KMS-11 (cell line): ENCODE results near the gene MORN1.

Source experiments
- H2AFZ ChIP-seq: fragments of 200-600 bp; sonication (generic); 2 replicates; pipeline ENCODE4 v1.6.1; 2016; ENCODE audit warnings: antibody characterized with exemption, mixed run types, low read depth
- H3K27ac ChIP-seq: fragments of 200-600 bp; sonication (generic); 2 replicates; pipeline ENCODE4 v1.6.1; 2016; ENCODE audit warnings: mild to moderate bottlenecking, mixed run types
- H3K27me3 ChIP-seq: fragments of 200-600 bp; sonication (generic); 2 replicates; pipeline ENCODE4 v1.6.1; 2017; ENCODE audit warnings: mild to moderate bottlenecking, low read depth, mixed run types, moderate library complexity; ENCODE audit not compliant: insufficient read depth
- H3K36me3 ChIP-seq: fragments of 200-600 bp; sonication (generic); 2 replicates; pipeline ENCODE4 v1.6.1; 2017; ENCODE audit warnings: mild to moderate bottlenecking, mixed run types; ENCODE audit not compliant: insufficient read depth
- H3K4me1 ChIP-seq: fragments of 200-600 bp; sonication (generic); 2 replicates; pipeline ENCODE4 v1.6.1; 2016; ENCODE audit warnings: mild to moderate bottlenecking, low read depth, mixed run types; ENCODE audit not compliant: poor library complexity, severe bottlenecking
- H3K4me2 ChIP-seq: fragments of 200-600 bp; sonication (generic); 2 replicates; pipeline ENCODE4 v1.7.0; 2016; ENCODE audit warnings: mild to moderate bottlenecking, mixed run types
- H3K4me3 ChIP-seq: fragments of 200-600 bp; sonication (generic); IDR thresholded peaks from 2 replicates; pipeline ENCODE4 v1.6.1; 2017; ENCODE audit warnings: low read depth, low read length, mixed read lengths; ENCODE audit not compliant: insufficient read depth
- H3K79me2 ChIP-seq: fragments of 200-600 bp; sonication (generic); 2 replicates; pipeline ENCODE4 v1.6.1; 2016; ENCODE audit warnings: low read depth, mixed run types; ENCODE audit not compliant: insufficient read depth
- H3K9ac ChIP-seq: fragments of 200-600 bp; sonication (generic); 2 replicates; pipeline ENCODE4 v1.6.1; 2016; ENCODE audit warnings: mild to moderate bottlenecking, mixed run types
- H4K20me1 ChIP-seq: fragments of 200-600 bp; sonication (generic); 2 replicates; pipeline ENCODE4 v1.6.1; 2016; ENCODE audit warnings: mild to moderate bottlenecking, mixed run types; ENCODE audit not compliant: insufficient read depth
- CTCF ChIP-seq: fragments of 200-600 bp; sonication (generic); conservative IDR thresholded peaks from 2 replicates; pipeline ENCODE4 v1.6.1; 2017; ENCODE audit warnings: low read depth, mild to moderate bottlenecking, antibody characterized with exemption, low read length, moderate library complexity, mixed read lengths

The MORN1 gene

GRCh38 chr1:2409745-2410144 lies 18.4 kb upstream of the MORN1 start:
- H3K4me3 ChIP-seq: no peak overlapping the region
- peaks cover 25% of the 10 kb centered on the region for H3K4me1 ChIP-seq
- no peaks in the 10 kb centered on the region for H3K36me3 ChIP-seq
- no peaks in the 10 kb centered on the region for H4K20me1 ChIP-seq
- H3K79me2 ChIP-seq: 0 out of 2 replicates have a peak, but pooled peaks cover 5% of the 10 kb centered on the region
- no peak overlapping the region for H3K9ac ChIP-seq
- no peak for TF ChIP-seq CTCF
- H3K27me3 ChIP-seq: peaks cover under 1% of the 10 kb centered on the region; the same call in 1 of the 2 replicates
- H3K27ac ChIP-seq: no peak overlapping the region
- H3K4me2 ChIP-seq: no peak overlapping the region
- H2AFZ ChIP-seq: no peak overlapping the region

- H3K9ac ChIP-seq: no peak overlapping the region
Observed at GRCh38 chr1:2408859-2409276, 17.5 kb upstream of the MORN1 start.

GRCh38 chr1:2408456-2408855 lies 17.1 kb upstream of the MORN1 start:
- H2AFZ ChIP-seq: no peak overlapping the region
- no peaks in the 10 kb centered on the region for H4K20me1 ChIP-seq
- no peak overlapping the region for H3K27ac ChIP-seq
- 0 out of 2 replicates have a peak, but pooled peaks cover 3% of the 10 kb centered on the region for H3K36me3 ChIP-seq
- H3K79me2 ChIP-seq: 0 out of 2 replicates have a peak, but pooled peaks cover 5% of the 10 kb centered on the region
- no peak overlapping the region for H3K4me3 ChIP-seq
- H3K4me1 ChIP-seq: peaks cover 13% of the 10 kb centered on the region
- no peak for TF ChIP-seq CTCF
- H3K4me2 ChIP-seq: no peak overlapping the region
- H3K27me3 ChIP-seq: no peaks in the 10 kb centered on the region
- no peak overlapping the region for H3K9ac ChIP-seq

More at GRCh38 chr1:2408859-2409276, 17.5 kb upstream of the MORN1 start:
- 0 out of 2 replicates have a peak, but pooled peaks cover 2% of the 10 kb centered on the region for H3K36me3 ChIP-seq
- no peak overlapping the region for H3K4me3 ChIP-seq
- H3K4me1 ChIP-seq: peaks cover 17% of the 10 kb centered on the region
- TF ChIP-seq CTCF: no peak
- no peaks in the 10 kb centered on the region for H3K27me3 ChIP-seq
- H3K4me2 ChIP-seq: no peak overlapping the region
- no peaks in the 10 kb centered on the region for H4K20me1 ChIP-seq
- no peak overlapping the region for H3K27ac ChIP-seq
- H3K79me2 ChIP-seq: 0 out of 2 replicates have a peak, but pooled peaks cover 5% of the 10 kb centered on the region
- no peak overlapping the region for H2AFZ ChIP-seq

GRCh38 chr1:2407991-2408275 lies 16.6 kb upstream of the MORN1 start:
- no peak overlapping the region for H3K4me3 ChIP-seq
- no peak for TF ChIP-seq CTCF
- no peak overlapping the region for H3K9ac ChIP-seq
- no peaks in the 10 kb centered on the region for H4K20me1 ChIP-seq
- H3K36me3 ChIP-seq: peaks cover 3% of the 10 kb centered on the region; the same call in 1 of the 2 replicates
- H2AFZ ChIP-seq: no peak overlapping the region
- H3K79me2 ChIP-seq: 0 out of 2 replicates have a peak, but pooled peaks cover 5% of the 10 kb centered on the region
- peaks cover 12% of the 10 kb centered on the region for H3K4me1 ChIP-seq
- H3K27ac ChIP-seq: no peak overlapping the region
- H3K27me3 ChIP-seq: no peaks in the 10 kb centered on the region
- no peak overlapping the region for H3K4me2 ChIP-seq
